Neural cell (in vitro differentiated cells): ENCODE data around the gene ZFR. TPM values are rescaled to one million over a fixed set of nuclear protein-coding genes. Genes with fewer than 3 reads are reported as not detected.

ENCODE experiments used
- H2AFZ ChIP-seq: fragments of 200-600, 300-800 bp; sonication (generic), shearing (Covaris generic); 2 replicates; pipeline ENCODE4 v1.6.0; 2014; ENCODE audit warnings: low read depth, mild to moderate bottlenecking, antibody characterized with exemption, low read length, moderate library complexity
- H3F3A ChIP-seq: fragments of 200-600 bp; shearing (Covaris generic); 2 replicates; pipeline ENCODE4 v1.6.1; 2016; ENCODE audit warnings: mild to moderate bottlenecking, moderate library complexity, mixed read lengths, antibody characterized with exemption, low read length; ENCODE audit not compliant: insufficient read depth, poor library complexity, severe bottlenecking
- H3K27ac ChIP-seq: fragments of 200-600, 300-800 bp; sonication (generic), shearing (Covaris generic); 2 replicates; pipeline ENCODE4 v1.5.1; 2014; ENCODE audit warnings: mild to moderate bottlenecking, low read length, moderate library complexity
- H3K27me3 ChIP-seq: fragments of 300-800, 200-600 bp; sonication (generic), shearing (Covaris generic); 2 replicates; pipeline ENCODE4 v1.6.0; 2014; ENCODE audit warnings: mild to moderate bottlenecking, low read depth, low read length, moderate library complexity; ENCODE audit not compliant: insufficient read depth
- H3K36me3 ChIP-seq: fragments of 300-800, 200-600 bp; sonication (generic), shearing (Covaris generic); 2 replicates; pipeline ENCODE4 v1.5.1; 2014; ENCODE audit warnings: mild to moderate bottlenecking, antibody characterized with exemption, low read length, moderate library complexity; ENCODE audit not compliant: insufficient read depth
- H3K4me2 ChIP-seq: fragments of 300-800, 200-600 bp; sonication (generic), shearing (Covaris generic); 2 replicates; pipeline ENCODE4 v1.6.0; 2014; ENCODE audit warnings: mild to moderate bottlenecking, low read length
- H3K4me3 ChIP-seq: fragments of 300-800, 200-600 bp; sonication (generic), shearing (Covaris generic); 2 replicates; pipeline ENCODE4 v1.5.1; 2014; ENCODE audit warnings: mild to moderate bottlenecking, low read length, moderate library complexity
- H3K79me2 ChIP-seq: fragments of 200-600 bp; shearing (Covaris generic); replicated peaks from 2 replicates; pipeline ENCODE4 v1.6.0; 2014; ENCODE audit warnings: mild to moderate bottlenecking, low read length, moderate library complexity; ENCODE audit not compliant: insufficient read depth
- H3K9ac ChIP-seq: fragments of 300-800, 200-600 bp; sonication (generic), shearing (Covaris generic); 2 replicates; pipeline ENCODE4 v1.6.1; 2016; ENCODE audit warnings: mild to moderate bottlenecking, low read length, mixed read lengths
- H3K9me2 ChIP-seq: fragments of 200-600 bp; shearing (Covaris generic); 2 replicates; pipeline ENCODE4 v1.6.1; 2016; ENCODE audit warnings: mild to moderate bottlenecking, low read length, mixed read lengths; ENCODE audit not compliant: insufficient read depth
- H3K9me3 ChIP-seq: fragments of 200-600, 300-800 bp; sonication (generic), shearing (Covaris generic); 2 replicates; pipeline ENCODE4 v1.6.1; 2016; ENCODE audit warnings: mild to moderate bottlenecking, mixed run types, low read length, moderate library complexity, mixed read lengths
- H4K20me1 ChIP-seq: fragments of 200-600 bp; shearing (Covaris generic); 2 replicates; pipeline ENCODE4 v1.6.1; 2016; ENCODE audit warnings: mild to moderate bottlenecking, mixed run types; ENCODE audit not compliant: insufficient read depth
- EP300 ChIP-seq: fragments of 450-650 bp; conservative IDR thresholded peaks from 2 replicates; pipeline ENCODE4 v1.6.1; 2014; ENCODE audit warnings: antibody characterized with exemption, mild to moderate bottlenecking, moderate library complexity; ENCODE audit not compliant: poor library complexity, severe bottlenecking
- EZH2 ChIP-seq: fragments of 200-600, 300-800 bp; shearing (Covaris generic), sonication (generic); IDR thresholded peaks from 2 replicates; pipeline ENCODE4 v1.6.1; 2014; ENCODE audit warnings: antibody characterized with exemption, low read length, borderline replicate concordance, mild to moderate bottlenecking; ENCODE audit not compliant: insufficient read depth, poor library complexity, severe bottlenecking
- MXI1 ChIP-seq: fragments of 450-650 bp; conservative IDR thresholded peaks from 2 replicates; pipeline ENCODE4 v1.6.1; 2014; ENCODE audit warnings: antibody characterized with exemption, mild to moderate bottlenecking; ENCODE audit not compliant: poor library complexity, severe bottlenecking
- POLR2AphosphoS5 ChIP-seq: IDR thresholded peaks from 2 replicates; pipeline ENCODE4 v1.6.1; 2012
- RAD21 ChIP-seq: fragments of 450-650 bp; conservative IDR thresholded peaks from 2 replicates; pipeline ENCODE4 v1.6.1; 2014; ENCODE audit warnings: antibody characterized with exemption, mild to moderate bottlenecking, moderate library complexity
- SMC3 ChIP-seq: fragments of 450-650 bp; conservative IDR thresholded peaks from 2 replicates; pipeline ENCODE4 v1.6.1; 2014; ENCODE audit warnings: antibody characterized with exemption, mild to moderate bottlenecking, moderate library complexity; ENCODE audit not compliant: poor library complexity
- TAF1 ChIP-seq: IDR thresholded peaks from 2 replicates; pipeline ENCODE4 v1.6.1; 2012; ENCODE audit warnings: low read depth
- polyA plus RNA-seq: library from polyadenylated mRNA; depleted of rRNA; stranded (reverse); fragments of >200 nt; gene quantifications from 2 replicates; pipeline ENCODE4 v1.2.3, GENCODE V29; 2014
- TF ChIP-seq, protein P1 (sequence below): fragments of 450-650 bp; IDR thresholded peaks from 2 replicates; pipeline ENCODE4 v1.5.1; 2014; ENCODE audit warnings: antibody characterized with exemption, mild to moderate bottlenecking, moderate library complexity; ENCODE audit not compliant: poor library complexity, severe bottlenecking
- TF ChIP-seq, protein P2 (sequence below): IDR thresholded peaks from 2 replicates; pipeline ENCODE4 v1.6.1; 2012; ENCODE audit warnings: borderline replicate concordance

ZFR gene
- polyA plus RNA-seq, 1 donor from 2014 or later = 141 TPM

DNA sequence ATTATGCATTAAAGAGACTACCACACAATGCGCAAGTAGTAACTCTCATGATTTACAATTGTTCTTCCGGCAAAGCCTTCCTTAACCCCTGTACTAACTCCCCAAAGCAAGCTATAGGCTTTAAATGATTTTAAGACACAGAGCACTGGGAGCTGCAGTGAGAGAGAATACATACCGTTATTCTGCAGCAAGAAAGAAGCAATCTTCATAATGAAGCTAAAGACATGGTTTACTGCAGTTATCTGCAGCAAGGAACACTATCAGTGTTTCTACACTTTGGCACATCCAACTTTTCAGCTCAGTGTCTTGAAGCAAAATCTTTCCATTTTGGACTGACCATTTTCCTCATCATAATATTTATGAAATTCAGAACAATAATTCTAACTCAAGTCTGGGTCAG, 61.0 kb downstream of the ZFR start:
- H3K27me3 ChIP-seq = no peaks in the 10 kb centered on the region
- H3K9ac ChIP-seq = no peak overlapping the region
- H3K27ac ChIP-seq = no peak overlapping the region
- no peaks in the 10 kb centered on the region for H4K20me1 ChIP-seq
- H3K79me2 ChIP-seq = no peaks in the 10 kb centered on the region
- no peaks in the 10 kb centered on the region for H3K9me3 ChIP-seq
- TF ChIP-seq, protein P1, sequence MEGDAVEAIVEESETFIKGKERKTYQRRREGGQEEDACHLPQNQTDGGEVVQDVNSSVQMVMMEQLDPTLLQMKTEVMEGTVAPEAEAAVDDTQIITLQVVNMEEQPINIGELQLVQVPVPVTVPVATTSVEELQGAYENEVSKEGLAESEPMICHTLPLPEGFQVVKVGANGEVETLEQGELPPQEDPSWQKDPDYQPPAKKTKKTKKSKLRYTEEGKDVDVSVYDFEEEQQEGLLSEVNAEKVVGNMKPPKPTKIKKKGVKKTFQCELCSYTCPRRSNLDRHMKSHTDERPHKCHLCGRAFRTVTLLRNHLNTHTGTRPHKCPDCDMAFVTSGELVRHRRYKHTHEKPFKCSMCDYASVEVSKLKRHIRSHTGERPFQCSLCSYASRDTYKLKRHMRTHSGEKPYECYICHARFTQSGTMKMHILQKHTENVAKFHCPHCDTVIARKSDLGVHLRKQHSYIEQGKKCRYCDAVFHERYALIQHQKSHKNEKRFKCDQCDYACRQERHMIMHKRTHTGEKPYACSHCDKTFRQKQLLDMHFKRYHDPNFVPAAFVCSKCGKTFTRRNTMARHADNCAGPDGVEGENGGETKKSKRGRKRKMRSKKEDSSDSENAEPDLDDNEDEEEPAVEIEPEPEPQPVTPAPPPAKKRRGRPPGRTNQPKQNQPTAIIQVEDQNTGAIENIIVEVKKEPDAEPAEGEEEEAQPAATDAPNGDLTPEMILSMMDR = no peak
- TF ChIP-seq TAF1 = no peak
- TF ChIP-seq RAD21 = no peak
- no peak for TF ChIP-seq SMC3
- TF ChIP-seq, protein P2, sequence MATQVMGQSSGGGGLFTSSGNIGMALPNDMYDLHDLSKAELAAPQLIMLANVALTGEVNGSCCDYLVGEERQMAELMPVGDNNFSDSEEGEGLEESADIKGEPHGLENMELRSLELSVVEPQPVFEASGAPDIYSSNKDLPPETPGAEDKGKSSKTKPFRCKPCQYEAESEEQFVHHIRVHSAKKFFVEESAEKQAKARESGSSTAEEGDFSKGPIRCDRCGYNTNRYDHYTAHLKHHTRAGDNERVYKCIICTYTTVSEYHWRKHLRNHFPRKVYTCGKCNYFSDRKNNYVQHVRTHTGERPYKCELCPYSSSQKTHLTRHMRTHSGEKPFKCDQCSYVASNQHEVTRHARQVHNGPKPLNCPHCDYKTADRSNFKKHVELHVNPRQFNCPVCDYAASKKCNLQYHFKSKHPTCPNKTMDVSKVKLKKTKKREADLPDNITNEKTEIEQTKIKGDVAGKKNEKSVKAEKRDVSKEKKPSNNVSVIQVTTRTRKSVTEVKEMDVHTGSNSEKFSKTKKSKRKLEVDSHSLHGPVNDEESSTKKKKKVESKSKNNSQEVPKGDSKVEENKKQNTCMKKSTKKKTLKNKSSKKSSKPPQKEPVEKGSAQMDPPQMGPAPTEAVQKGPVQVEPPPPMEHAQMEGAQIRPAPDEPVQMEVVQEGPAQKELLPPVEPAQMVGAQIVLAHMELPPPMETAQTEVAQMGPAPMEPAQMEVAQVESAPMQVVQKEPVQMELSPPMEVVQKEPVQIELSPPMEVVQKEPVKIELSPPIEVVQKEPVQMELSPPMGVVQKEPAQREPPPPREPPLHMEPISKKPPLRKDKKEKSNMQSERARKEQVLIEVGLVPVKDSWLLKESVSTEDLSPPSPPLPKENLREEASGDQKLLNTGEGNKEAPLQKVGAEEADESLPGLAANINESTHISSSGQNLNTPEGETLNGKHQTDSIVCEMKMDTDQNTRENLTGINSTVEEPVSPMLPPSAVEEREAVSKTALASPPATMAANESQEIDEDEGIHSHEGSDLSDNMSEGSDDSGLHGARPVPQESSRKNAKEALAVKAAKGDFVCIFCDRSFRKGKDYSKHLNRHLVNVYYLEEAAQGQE = no peak
- no peak for TF ChIP-seq EZH2
- TF ChIP-seq EP300 = no peak
- no peak for TF ChIP-seq POLR2AphosphoS5
- no peak overlapping the region for H2AFZ ChIP-seq
- no peaks in the 10 kb centered on the region for H3F3A ChIP-seq
- no peak overlapping the region for H3K4me2 ChIP-seq
- H3K9me2 ChIP-seq = no peaks in the 10 kb centered on the region
- H3K36me3 ChIP-seq = peaks cover 7% of the 10 kb centered on the region
- H3K4me3 ChIP-seq = no peak overlapping the region

- Histone ChIP-seq H4K20me1 (no peaks in the 10 kb centered on the region), H3K9me3 (no peaks in the 10 kb centered on the region), H3F3A (no peaks in the 10 kb centered on the region), H3K79me2 (no peaks in the 10 kb centered on the region), H3K9me2 (no peaks in the 10 kb centered on the region), H3K9ac (no peak overlapping the region), H2AFZ (no peak overlapping the region), H3K36me3 (peaks cover 1% of the 10 kb centered on the region), H3K27me3 (no peaks in the 10 kb centered on the region), H3K4me2 (no peak overlapping the region), H3K27ac (no peak overlapping the region), H3K4me3 (no peak overlapping the region)
- TF ChIP-seq POLR2AphosphoS5 (no peak), EZH2 (no peak), EP300 (no peak), SMC3 (no peak), RAD21 (no peak), MXI1 (no peak), TAF1 (no peak)
- TF ChIP-seq, protein P2 = no peak
- TF ChIP-seq, protein P1 = no peak
Observed at GRCh38 chr5:32383065-32383464, 61.5 kb downstream of the ZFR start.
